Daoy (cell line): ENCODE measurements around the gene TGFBR1. TPM values are rescaled to one million over a fixed set of nuclear protein-coding genes. Genes with fewer than 3 reads are reported as not detected.
A peak's percentile ranks its signal among the peaks of the same experiment; 100 is the strongest.

ENCODE experiments used
- DNase-seq: peaks from one replicate; pipeline ENCODE4 v3.0.0-alpha.2; 2015; ENCODE audit warnings: low read depth
- total RNA-seq: library from RNA; depleted of rRNA; stranded (reverse); fragments of >200 nt; shearing (Covaris generic); gene quantifications from 2 replicates; pipeline ENCODE4 v1.2.3, GENCODE V29; 2014

The TGFBR1 gene
- total RNA-seq, 1 experiment from 2014 or later = 44.7 TPM

DNA sequence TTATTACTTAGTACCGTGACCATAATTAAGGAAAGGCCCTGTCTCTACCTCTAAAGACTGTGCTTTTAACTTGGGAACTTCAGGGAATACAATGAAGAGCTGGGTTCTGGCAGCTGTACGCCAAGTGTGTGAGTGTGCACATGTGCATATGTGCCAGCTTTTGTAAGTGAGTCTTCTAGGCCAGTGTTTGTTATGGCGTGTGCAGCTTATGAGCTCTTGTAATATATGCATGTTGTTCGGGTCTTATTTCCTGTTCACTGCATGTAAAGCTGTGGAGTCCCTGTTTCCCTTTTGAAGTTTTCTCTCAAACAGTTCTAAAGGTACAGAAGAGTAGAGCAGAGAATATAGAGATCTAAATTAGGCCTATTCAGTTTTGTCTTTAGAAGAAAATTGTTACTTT is 30.5 kb downstream of the TGFBR1 start:
- no peak for DNase-seq

DNA sequence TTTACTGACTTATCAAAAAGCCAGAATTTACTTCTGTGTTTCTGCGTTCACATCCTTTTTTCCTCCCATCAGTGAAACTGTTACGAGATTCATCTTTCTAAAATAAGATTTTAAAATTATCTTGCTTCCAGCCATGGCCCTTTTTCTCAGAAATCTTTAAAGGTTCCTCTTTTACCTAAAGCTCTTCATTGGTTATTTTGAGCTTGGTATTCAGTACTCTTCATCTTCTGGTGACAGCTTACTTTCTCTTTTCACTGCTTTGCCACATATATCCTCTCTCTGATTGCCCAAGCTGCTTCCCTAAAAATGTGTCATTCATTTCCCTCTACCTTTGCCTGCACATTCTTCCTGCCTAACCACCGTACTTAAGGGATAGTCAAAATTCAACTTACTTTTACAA is 32.3 kb downstream of the TGFBR1 start:
- no peak for DNase-seq

DNA sequence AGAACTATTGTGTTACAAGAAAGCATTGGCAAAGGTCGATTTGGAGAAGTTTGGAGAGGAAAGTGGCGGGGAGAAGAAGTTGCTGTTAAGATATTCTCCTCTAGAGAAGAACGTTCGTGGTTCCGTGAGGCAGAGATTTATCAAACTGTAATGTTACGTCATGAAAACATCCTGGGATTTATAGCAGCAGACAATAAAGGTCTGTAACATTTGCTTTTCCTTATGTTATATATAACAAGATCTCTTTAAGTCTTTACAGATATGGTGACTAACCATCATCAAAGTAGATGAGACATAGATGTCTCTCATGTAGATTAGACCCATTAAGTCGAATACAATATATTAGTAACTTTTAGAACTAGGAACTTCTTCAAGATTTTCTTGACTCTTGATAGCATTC is 33.0 kb downstream of the TGFBR1 start:
- no peak for DNase-seq

DNA sequence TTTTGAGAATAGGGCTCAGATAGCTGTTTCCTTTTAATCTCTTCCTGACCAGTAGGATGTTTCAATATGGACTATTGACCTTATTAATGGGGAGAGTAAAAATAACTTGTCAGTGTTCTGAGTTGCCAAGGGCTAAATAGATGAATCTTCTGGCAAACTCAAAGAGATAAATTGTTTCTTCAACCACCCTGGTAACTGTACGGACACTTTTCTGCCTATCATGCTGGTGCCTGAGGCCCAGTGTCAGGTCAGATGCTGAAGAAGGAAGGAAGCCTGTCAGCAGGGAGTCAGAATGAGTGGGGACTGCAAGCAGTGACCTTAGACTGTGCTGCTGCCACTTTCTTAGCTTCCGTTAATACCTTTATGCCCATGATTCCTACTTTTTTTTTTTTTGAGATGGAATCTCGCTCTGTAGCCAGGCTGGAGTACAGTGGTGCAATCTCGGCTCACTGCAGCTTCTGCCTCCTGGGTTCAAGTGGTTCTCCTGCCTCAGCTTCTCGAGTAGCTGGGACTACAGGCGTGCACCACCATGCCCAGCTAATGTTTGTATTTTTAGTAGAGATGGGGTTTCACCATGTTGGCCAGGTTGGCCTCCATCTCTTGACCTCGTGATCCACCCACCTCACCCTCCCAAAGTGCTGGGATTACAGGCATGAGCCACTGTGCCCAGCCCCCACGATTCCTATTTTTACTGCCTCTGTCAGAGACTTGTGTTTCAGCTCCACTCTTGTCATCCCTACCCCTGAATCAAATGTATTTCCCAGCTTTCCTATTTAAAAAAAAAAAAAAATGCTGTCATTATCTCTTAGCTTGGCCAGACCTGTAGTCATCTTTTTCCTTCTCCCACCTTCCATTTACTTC is 33.7 kb downstream of the TGFBR1 start:
- DNase-seq = no peak

DNA sequence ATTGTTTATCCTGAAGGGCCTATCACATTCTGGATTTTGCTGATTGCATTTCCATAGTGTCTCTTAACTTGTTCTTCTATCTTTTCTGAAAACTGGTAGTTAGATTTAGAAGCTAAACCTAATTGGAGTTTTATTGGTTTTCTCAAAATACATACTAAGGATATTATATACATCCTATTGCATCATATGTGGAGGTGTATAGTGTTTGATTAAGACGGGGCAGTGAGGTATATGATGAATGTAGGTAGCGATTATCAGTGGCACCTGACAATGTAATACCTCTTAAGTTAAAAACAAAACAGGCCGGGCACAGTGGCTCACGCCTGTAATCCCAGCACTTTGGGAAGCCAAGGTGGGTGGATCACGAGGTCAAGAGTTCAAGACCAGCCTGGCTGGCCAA is 35.0 kb downstream of the TGFBR1 start:
- DNase-seq = no peak

DNA sequence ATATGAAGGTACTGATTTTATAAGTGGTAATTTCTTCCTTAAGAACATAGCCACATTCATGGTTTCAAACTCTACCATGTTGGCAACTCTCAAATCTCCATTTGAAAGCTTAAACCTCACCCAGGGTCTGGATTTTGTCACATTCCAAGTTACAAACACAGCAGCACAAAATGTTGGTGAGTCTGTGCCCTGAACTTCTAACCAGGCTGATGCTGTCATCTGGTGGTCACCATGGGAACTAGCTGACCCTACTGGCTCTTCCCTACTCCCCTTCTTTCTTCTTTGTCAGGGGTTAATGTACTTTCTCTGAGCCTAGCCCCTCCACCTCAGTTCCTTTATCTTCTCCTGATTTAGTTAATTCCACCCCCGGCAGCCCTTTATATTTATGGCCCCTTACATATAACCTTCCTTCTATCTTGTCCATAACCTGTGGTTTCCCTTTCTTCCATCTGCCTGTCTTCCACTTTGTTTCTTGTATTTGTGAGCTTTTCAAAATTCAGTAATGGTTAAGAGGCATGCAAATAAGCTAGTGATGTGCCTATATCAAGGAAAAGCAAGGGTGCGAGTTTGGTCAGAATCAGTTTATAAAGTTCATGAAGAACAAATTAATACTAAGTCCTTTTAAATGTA is 35.9 kb downstream of the TGFBR1 start:
- peak; percentile 63 for DNase-seq

DNA sequence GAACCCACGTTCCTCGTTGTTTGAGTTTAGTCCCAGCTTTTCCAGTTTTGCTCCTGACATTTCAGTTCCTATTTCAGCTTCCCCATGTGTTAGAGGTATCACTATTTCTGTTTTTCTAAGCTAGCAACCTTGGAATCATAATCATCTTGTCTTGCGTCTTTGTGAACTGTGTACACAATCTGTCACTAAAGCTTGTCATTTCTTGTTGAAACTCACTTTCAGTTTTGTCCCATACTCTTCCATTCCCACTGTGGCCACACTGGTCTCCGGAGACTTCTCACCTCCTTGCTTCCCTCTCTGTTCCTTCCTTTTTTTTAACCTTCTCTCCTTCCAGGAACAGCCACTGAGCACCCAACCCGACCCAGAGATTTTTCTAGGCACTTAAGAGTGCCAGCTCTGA is 36.9 kb downstream of the TGFBR1 start:
- DNase-seq = no peak

DNA sequence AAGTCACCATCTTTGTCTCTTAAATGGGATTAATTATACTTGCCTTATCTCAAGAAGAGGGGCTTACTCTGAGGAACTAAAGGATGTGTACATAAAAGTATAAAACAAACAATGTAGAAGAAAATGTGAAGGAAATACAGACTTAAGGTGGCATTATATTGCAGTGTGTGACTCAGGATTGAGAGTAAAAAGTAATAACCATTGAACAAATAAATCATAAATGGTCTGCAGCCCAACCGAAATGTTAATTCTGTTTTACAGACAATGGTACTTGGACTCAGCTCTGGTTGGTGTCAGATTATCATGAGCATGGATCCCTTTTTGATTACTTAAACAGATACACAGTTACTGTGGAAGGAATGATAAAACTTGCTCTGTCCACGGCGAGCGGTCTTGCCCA is 37.4 kb downstream of the TGFBR1 start:
- no peak for DNase-seq

DNA sequence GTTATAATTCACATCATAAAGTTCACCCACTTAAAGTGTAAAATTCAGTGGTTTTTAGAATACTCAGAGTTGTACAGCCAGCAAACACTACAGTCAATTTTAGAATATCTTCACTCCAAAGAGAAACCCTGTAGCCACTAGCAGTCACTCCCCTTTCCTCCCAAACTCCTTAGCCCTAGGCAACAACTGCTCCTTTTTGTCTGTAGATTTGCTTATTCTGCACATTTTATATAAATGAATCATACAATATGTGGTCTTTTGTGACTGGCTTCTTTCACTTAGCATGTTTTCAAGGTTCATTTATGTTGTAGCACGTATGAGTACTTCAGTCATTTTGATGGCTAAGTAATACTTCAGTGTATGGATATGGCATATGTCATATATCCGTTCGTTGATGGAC is 38.7 kb downstream of the TGFBR1 start:
- no peak for DNase-seq

DNA sequence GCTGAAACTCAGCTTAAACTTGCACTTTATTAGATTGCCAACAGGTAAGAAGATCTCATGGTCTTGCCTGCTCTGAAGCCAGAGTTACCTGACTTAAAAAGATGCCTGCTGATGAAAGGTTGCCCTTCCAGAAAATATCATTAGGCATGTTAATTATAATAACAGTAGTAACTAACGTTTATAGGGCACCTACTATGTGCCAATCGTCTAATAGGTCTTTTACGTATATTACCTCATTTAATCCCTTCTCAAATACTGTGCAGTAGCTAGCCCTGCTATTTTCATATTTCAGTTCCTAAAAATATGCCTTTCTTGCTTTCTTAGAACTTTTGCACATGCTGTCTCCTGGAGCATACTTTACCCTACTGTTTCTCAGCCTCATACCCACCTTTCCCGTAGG is 40.1 kb downstream of the TGFBR1 start:
- no peak for DNase-seq

DNA sequence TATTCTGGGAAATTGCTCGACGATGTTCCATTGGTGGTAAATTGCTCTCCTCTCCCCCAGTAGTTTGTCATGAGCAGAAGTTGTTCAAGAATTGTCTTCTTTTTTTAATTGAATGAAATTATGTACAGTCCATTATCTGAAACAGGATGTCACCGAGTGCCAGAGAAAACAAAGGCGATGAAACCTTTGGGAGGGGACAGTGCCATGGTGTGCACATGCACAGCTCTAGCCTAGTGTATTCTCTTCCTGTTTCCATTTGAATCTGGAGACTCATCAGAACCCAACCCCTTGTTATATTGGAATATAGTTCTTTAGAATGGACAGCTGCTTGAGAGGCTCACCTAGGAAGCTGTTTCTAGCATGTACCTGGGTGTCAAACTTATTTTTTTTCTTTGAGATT is 41.7 kb downstream of the TGFBR1 start:
- DNase-seq = no peak

DNA sequence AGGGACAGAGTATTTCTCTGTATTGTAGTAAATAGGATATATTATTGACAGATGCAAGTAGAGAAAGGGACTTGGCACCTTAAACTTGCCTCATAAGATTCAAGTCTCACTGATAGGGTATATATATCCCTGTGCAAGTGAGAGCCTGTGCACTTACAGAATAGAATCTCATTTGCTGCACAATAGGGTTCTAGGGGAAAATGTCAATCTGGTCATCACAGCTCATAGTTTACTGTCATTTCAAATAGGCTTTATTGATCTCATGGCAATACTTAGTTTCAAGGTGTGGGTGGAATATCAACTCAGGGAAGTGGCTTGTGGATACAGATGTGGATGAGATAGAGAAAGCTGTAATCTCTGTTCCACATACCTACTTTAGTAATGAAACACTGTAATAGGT is 42.3 kb downstream of the TGFBR1 start:
- no peak for DNase-seq

DNA sequence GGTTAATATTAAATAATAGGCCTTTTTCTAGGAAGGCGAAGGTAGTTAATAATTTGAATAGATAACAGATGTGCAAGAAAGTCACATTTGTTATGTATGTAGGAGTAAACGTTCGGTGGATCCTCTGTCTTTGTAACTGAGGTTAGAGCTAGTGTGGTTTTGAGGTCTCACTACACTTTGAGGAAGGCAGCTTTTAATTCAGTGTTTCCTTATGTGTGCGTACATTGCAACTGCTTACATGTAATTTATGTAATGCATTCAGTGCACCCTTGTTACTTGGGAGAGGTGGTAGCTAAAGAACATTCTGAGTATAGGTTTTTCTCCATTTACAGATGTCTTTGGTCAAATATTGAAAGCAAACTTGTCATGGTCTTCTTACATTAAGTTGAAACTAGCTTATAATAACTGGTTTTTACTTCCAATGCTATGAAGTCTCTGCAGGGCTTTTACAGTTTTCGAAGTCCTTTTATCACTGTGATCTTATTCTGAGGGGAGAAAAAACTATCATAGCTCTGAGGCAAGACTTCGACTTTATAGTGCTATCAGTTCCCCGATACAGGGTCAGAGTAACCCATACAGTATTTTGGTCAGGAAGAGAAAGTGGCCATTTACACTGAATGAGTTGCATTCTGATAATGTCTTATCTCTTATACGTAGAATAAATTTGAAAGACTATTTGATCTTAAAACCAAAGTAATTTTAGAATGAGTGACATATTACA is 45.7 kb downstream of the TGFBR1 start:
- no peak for DNase-seq

DNA sequence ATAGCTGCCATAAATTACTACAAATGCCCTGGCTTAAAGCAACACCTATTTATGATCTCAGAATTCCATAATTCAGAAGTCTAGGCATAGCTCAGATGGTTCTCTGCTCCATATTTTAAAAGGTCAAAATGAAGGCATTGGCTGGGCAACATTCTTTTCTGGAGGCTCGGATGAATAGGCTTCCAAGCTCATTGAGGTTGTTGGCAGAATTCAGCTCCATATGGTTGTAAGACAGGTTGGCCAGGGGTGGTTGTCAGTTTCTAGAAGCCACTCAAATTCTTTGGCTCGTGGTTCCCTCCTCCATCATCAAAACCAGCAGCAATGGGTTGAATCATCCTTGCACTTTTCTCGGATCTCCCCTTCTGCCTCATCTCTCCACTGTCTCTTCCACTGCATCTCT is 49.4 kb downstream of the TGFBR1 start:
- no peak for DNase-seq

DNA sequence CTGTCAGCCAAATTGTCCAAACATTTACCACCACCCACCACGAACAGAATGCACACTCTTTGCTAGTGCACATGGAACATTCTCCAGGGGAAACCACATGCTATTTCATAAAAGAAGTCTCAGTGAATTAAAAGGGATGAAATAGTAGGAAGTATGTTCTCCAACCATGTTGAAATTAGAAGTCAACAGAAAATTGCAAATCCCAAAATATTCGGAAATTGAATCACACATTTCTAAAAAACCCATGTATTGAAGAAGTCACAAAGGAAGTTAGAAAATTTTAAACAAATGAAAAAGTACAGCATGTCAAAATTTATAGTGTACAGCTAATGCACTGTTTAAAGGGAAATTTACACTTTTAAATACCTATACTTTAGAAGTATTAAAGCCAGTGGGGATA is 50.8 kb downstream of the TGFBR1 start:
- no peak for DNase-seq

DNA sequence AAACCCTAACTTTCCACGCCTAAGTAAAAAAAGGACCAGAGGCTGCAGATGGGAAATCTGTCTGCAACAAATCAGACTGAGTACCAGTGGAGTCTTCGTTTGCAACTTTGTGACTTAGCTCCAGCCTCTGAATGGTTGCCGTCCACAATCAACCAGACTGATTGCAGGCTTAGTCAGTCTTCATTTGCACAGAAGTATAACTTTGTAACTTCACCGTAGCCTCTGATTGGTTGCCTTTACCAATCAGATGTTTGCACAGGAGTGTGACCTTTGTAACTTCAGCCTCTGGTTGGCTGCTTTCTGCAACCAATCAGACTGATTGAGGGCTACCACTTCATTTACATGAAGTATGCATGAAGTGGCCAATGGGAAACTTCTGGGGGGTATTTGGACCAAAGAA is 53.7 kb downstream of the TGFBR1 start:
- DNase-seq = no peak

DNA sequence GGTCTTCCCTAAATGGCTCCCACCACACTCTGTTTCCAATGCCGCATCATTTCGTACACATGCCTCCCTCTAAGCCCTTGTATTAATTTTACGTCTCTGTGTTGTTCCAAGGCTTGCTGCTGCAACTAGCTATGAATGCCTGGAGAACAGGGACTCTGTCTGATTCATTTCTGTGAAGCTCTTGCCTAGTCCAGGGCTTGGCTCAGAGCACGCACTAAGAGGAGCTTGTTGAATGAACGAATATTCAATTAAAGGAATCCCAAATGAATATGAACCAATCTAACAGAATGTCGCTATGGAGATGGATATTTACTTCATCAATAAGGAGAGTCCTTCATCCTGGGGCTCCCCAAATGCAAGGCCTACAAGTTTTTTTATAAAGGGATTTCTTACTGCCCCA is 55.3 kb downstream of the TGFBR1 start:
- no peak for DNase-seq

DNA sequence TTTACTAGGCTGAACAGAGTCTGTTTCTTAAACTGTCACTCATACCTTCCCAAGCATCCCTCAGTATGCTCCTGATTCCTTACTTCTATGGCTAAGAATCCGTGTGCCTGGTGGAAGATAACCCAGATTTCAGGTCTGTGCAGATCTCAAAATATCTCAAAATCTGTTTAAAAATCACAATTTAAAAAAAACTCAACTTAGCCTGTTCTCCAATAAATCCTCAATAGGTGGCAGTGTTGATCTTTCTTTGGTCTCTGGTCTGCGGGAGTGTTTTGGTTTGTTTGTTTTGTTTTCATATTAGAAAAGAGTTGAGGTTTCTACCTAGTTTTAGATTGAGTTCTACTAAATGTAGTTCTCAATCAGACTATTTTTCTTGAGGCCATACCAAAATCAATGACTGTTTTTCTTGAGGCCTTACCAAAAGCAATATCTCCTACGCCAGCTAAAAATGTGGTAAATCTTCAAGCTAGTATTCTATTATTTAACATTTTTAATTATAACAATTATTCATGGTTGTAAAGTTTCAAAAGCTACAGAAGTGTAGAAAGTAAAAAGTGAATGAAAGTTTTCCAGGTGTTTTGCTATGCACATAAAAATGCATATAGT is 57.9 kb downstream of the TGFBR1 start:
- DNase-seq = no peak

DNA sequence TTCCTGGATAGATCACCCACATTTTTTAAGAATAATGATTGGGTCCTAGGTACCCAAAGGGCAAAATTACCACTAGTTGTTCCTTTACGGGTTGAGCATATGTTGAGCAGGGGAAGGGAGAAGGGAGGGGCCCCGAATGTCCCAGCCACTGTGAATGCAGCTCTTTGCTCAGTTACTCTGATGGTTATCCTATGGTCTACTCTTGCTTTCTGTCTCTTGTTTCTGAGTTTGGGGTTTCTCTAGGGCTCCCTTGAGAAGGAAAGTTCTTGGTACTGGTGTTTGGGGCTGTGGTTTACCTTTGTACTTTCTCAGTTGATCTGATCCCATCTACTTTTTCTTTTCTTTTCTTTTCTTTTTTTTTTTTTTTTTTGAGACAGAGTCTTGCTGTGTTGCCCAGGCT is 61.2 kb downstream of the TGFBR1 start:
- DNase-seq = no peak

DNA sequence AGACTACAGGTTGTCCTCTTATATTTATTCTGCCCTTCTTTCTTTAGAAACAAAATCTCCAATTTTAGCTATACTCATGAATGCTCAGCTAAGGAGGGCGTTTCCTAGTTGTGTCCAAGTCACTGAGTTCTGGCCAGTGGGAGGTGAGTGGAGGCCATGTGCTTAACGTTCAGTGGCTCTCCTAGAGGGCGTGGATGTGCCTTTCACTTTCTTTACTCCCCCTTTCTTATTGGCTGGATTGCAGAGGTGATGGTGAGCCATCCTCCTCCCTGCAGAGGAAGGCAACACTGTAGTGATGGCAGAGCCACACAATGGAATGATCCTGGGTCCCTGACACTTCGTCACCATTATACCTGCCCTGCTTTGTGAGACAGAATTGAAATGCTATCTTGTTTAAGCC is 62.2 kb downstream of the TGFBR1 start:
- no peak for DNase-seq

DNA sequence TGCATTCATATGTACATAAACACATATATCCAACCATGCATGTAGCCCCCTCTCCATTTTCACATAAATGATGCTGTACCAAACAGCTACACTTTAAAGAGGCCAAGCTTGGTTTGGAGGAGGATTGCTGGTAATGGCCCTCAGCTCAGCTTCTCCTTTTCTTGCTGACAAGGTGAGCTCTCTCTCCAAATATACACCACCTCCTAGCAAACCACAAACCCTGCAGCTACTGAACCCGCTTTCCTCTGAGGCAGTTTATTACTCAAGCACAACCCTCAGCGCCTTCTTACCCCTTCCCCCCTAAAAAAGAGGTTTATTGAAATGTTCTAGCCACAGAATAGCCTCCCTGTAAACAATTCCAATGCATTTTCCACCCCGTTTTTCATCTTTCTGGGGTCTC is 62.8 kb downstream of the TGFBR1 start:
- DNase-seq = no peak

DNA sequence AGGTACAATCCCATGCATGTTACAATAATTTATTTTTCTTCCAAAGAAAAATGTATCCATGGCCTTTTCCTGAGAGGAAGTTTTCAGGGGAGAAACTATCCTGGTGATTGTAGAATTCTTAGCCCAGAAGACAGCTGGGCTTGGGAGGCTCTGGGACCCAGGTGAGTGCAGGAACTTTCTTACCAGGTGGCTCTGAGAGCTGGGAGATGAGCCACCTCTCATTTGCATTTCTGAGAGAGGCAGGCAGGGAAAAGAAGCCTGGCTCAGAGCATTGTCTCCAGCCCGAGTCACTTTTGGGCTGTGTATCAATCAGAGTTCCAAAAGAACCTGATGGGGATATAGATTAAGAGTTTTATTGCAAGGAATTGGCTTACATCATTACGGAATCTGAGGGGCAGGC is 64.2 kb downstream of the TGFBR1 start:
- DNase-seq = no peak
